ENCODE data around the gene KCNQ1.

- TF ChIP-seq CTCF (IDR thresholded peaks at IDR 0.05; ENCODE audit: insufficient read depth, low read length, poor library complexity, severe bottlenecking) (no peak), EZH2phosphoT487 (conservative IDR thresholded peaks at IDR 0.05; ENCODE audit: low read length) (no peak)
Observed at GRCh38 chr11:2664791-2665525, 220.2 kb downstream of the KCNQ1 start.
